IMR-90 (cell line): ENCODE results near the gene TAF11. TPM values are rescaled to one million over a fixed set of nuclear protein-coding genes. Genes with fewer than 3 reads are reported as not detected.

ENCODE experiments used
- ATAC-seq: fragments of 200-7000 bp; cut with Tn5 transposase; 2 replicates; pipeline ENCODE4 v1.9.1; 2020; ENCODE audit warnings: low read depth, mild to moderate bottlenecking, moderate library complexity
- BruUV-seq: library from RNA; stranded (reverse); fragments of 400-500 nt; replicated peaks from 2 replicates; lab custom pipeline; 2021; lab: Mats Ljungman, UMichigan
- CTCF ChIA-PET: fragments of 300-600 bp; formaldehyde crosslinking; extraction: SDS; loops from one replicate; lab custom pipeline; 2021; ENCODE audit warnings: antibody characterized with exemption; lab: Yijun Ruan, JAX
- POLR2A ChIA-PET: fragments of 300-600 bp; sonication (Branson Sonifier 250); formaldehyde crosslinking; loops from one replicate; lab custom pipeline; 2022; ENCODE audit warnings: antibody characterized with exemption; ENCODE audit not compliant: unreplicated experiment; lab: Charles Lee
- DNase-seq: peaks from one replicate; pipeline ENCODE4 v3.0.0; 2013
- H2AFZ ChIP-seq: replicated peaks from 2 replicates; pipeline ENCODE3; 2013; ENCODE audit warnings: low read length, mild to moderate bottlenecking; ENCODE audit not compliant: poor library complexity
- H2AK5ac ChIP-seq: 2 replicates; pipeline ENCODE4 v1.6.1; 2013; ENCODE audit warnings: low read depth, low read length, inconsistent platforms
- H2AK9ac ChIP-seq: replicated peaks from 2 replicates; pipeline ENCODE3; 2013; ENCODE audit warnings: mild to moderate bottlenecking, low read depth, low read length, moderate library complexity; ENCODE audit not compliant: poor library complexity
- H2BK120ac ChIP-seq: 2 replicates; pipeline ENCODE4 v1.6.1; 2013; ENCODE audit warnings: low read depth, low read length, inconsistent platforms
- H2BK15ac ChIP-seq: 3 replicates; pipeline ENCODE4 v1.6.1; 2013; ENCODE audit warnings: low read depth, low read length, inconsistent platforms
- H2BK20ac ChIP-seq: 2 replicates; pipeline ENCODE4 v1.6.1; 2013; ENCODE audit warnings: low read depth, mild to moderate bottlenecking, inconsistent platforms, low read length, moderate library complexity
- H2BK5ac ChIP-seq: 2 replicates; pipeline ENCODE4 v1.6.1; 2013; ENCODE audit warnings: mild to moderate bottlenecking, low read depth, low read length, inconsistent platforms; ENCODE audit not compliant: poor library complexity, severe bottlenecking
- H3K14ac ChIP-seq: replicated peaks from 2 replicates; pipeline ENCODE4 v1.6.1; 2013; ENCODE audit warnings: low read depth, low read length, inconsistent platforms
- H3K18ac ChIP-seq: 2 replicates; pipeline ENCODE4 v1.6.1; 2013; ENCODE audit warnings: low read depth, low read length, control low read depth
- H3K23ac ChIP-seq: 2 replicates; pipeline ENCODE4 v1.6.1; 2013; ENCODE audit warnings: low read depth, low read length, inconsistent platforms
- H3K27ac ChIP-seq: 2 replicates; pipeline ENCODE4 v1.5.1; 2013; ENCODE audit warnings: mild to moderate bottlenecking, control low read depth, low read length; ENCODE audit not compliant: insufficient read depth
- H3K27me3 ChIP-seq: 2 replicates; pipeline ENCODE4 v1.6.1; 2013; ENCODE audit warnings: low read length; ENCODE audit not compliant: control insufficient read depth, insufficient read depth
- H3K36me3 ChIP-seq: 2 replicates; pipeline ENCODE4 v1.6.1; 2013; ENCODE audit warnings: low read length, mixed read lengths; ENCODE audit not compliant: control insufficient read depth, insufficient read depth
- H3K4ac ChIP-seq: 2 replicates; pipeline ENCODE4 v1.6.1; 2013; ENCODE audit warnings: low read depth, low read length, inconsistent platforms
- H3K4me1 ChIP-seq: 2 replicates; pipeline ENCODE4 v1.6.1; 2013; ENCODE audit warnings: low read length, mixed read lengths; ENCODE audit not compliant: control insufficient read depth, insufficient read depth
- H3K4me2 ChIP-seq: 2 replicates; pipeline ENCODE4 v1.6.1; 2013; ENCODE audit warnings: low read depth, mild to moderate bottlenecking, control low read depth, low read length, moderate library complexity
- H3K4me3 ChIP-seq: 2 replicates; pipeline ENCODE4 v1.5.1; 2013; ENCODE audit warnings: low read depth, mild to moderate bottlenecking, control low read depth, low read length, moderate library complexity; ENCODE audit not compliant: insufficient read depth
- H3K56ac ChIP-seq: 2 replicates; pipeline ENCODE4 v1.6.1; 2013; ENCODE audit warnings: low read length, inconsistent platforms; ENCODE audit not compliant: insufficient read depth; ENCODE audit errors: extremely low read depth
- H3K79me1 ChIP-seq, 2 experiments: 2 replicates each; pipeline ENCODE4 v1.6.1; 2013; ENCODE audit warnings: low read length in 2 of 2, inconsistent platforms in 1 of 2, low read depth in 1 of 2
- H3K9ac ChIP-seq: 2 replicates; pipeline ENCODE4 v1.6.1; 2013; ENCODE audit warnings: low read depth, low read length, control low read depth
- H3K9me1 ChIP-seq: 2 replicates; pipeline ENCODE4 v1.6.1; 2013; ENCODE audit warnings: low read length, inconsistent platforms; ENCODE audit not compliant: insufficient read depth
- H3K9me3 ChIP-seq: 2 replicates; pipeline ENCODE4 v1.6.1; 2013; ENCODE audit warnings: low read length; ENCODE audit not compliant: control insufficient read depth, insufficient read depth
- H4K20me1 ChIP-seq: 2 replicates; pipeline ENCODE4 v1.6.1; 2013; ENCODE audit warnings: low read length, inconsistent platforms; ENCODE audit not compliant: insufficient read depth
- H4K5ac ChIP-seq: 2 replicates; pipeline ENCODE4 v1.6.1; 2013; ENCODE audit warnings: mild to moderate bottlenecking, low read depth, low read length, control low read depth
- H4K8ac ChIP-seq, 2 experiments: 2 replicates each; pipeline ENCODE4 v1.6.1; 2013; ENCODE audit warnings: low read depth in 2 of 2, low read length in 2 of 2, control low read depth in 1 of 2, inconsistent platforms in 1 of 2
- H4K91ac ChIP-seq: 2 replicates; pipeline ENCODE4 v1.6.1; 2013; ENCODE audit warnings: low read depth, low read length, inconsistent platforms; ENCODE audit not compliant: insufficient read depth
- CHD1 ChIP-seq: IDR thresholded peaks from 2 replicates; pipeline ENCODE4 v1.6.1; 2012; ENCODE audit warnings: low read depth, low read length, improper control_type of control experiment
- MAFK ChIP-seq: IDR thresholded peaks from 2 replicates; pipeline ENCODE4 v1.6.1; 2012; ENCODE audit warnings: low read depth, low read length, improper control_type of control experiment
- MAZ ChIP-seq: IDR thresholded peaks from 2 replicates; pipeline ENCODE4 v1.6.1; 2012; ENCODE audit warnings: low read depth, mild to moderate bottlenecking, low read length, improper control_type of control experiment, moderate library complexity, borderline replicate concordance
- MXI1 ChIP-seq: IDR thresholded peaks from 2 replicates; pipeline ENCODE4 v1.6.1; 2012; ENCODE audit warnings: low read depth, mild to moderate bottlenecking, low read length, moderate library complexity, borderline replicate concordance
- NFE2L2 ChIP-seq: fragments of 150-350 bp; IDR thresholded peaks from 2 replicates; pipeline ENCODE4 v1.6.1; 2016; ENCODE audit warnings: low read depth, mild to moderate bottlenecking, low read length
- RCOR1 ChIP-seq: IDR thresholded peaks from 2 replicates; pipeline ENCODE4 v1.6.1; 2012; ENCODE audit warnings: mild to moderate bottlenecking, low read length, improper control_type of control experiment; ENCODE audit not compliant: insufficient replicate concordance
- SMC3 ChIP-seq: fragments of 150-350 bp; IDR thresholded peaks from 2 replicates; pipeline ENCODE4 v1.6.1; 2016; ENCODE audit warnings: low read depth, mild to moderate bottlenecking, antibody characterized with exemption, low read length, moderate library complexity
- USF2 ChIP-seq: fragments of 150-350 bp; IDR thresholded peaks from 2 replicates; pipeline ENCODE4 v1.6.1; 2017; ENCODE audit warnings: mild to moderate bottlenecking, antibody characterized with exemption, low read length, low read depth
- WGBS, 2 experiments: methylation state at CpG; one replicate each; pipeline versions ENCODE4 v1.1.5 to v1.1.7; 2013; ENCODE audit warnings: missing lambda C conversion rate in 2 of 2; ENCODE audit not compliant: insufficient read length in 1 of 2; ENCODE audit errors: extremely low coverage in 2 of 2; 5-methylcytosine and 5-hydroxymethylcytosine counted together
- dilution Hi-C: fragments of 300-500 bp; cut with HindIII; formaldehyde crosslinking; loops from one replicate; pipeline ENCODE4 v1.14.3; 2018; ENCODE audit warnings: low sequenced_read_pairs; ENCODE audit not compliant: unreplicated experiment
- in situ Hi-C: fragments of 300-500 bp; cut with MboI; formaldehyde crosslinking; loops from 3 replicates; pipeline ENCODE4 v1.14.3; 2019; ENCODE audit warnings: low sequenced_read_pairs, inconsistent platforms, mixed read lengths
- intact Hi-C: fragments of 100-400 bp; cut with micrococcal nuclease; formaldehyde crosslinking; loops from 2 replicates; pipeline ENCODE4 v1.10.0; 2022
- polyA plus RNA-seq, 3 experiments: library from polyadenylated mRNA; depleted of rRNA; stranded (reverse); fragments of >200 nt; gene quantifications; 2 replicates each; pipeline ENCODE4 v1.2.3, GENCODE V29; 2012; ENCODE audit warnings: low replicate concordance in 1 of 3
- total RNA-seq: library from RNA; depleted of rRNA; stranded (reverse); fragments of >200 nt; gene quantifications from 2 replicates; pipeline ENCODE4 v1.2.3, GENCODE V29; 2012

TAF11 gene
- total and polyA plus RNA-seq, 2 of the 4 experiments (the other 2 are of a cell fraction) = 12.7 to 23.3 TPM

- H2AFZ ChIP-seq = no peak overlapping the region
- DNase-seq (no peak), ATAC-seq (no peak)
- dilution Hi-C loops (no loop called here), intact Hi-C loops (no loop called here), in situ Hi-C loops (no loop called here)
- peaks cover 14% of the 10 kb centered on the region; the same call in 1 of the 2 replicates for H3K9me1 ChIP-seq
- H3K36me3 ChIP-seq = no peaks in the 10 kb centered on the region
- BruUV-seq = no TSS peak
- peaks cover 12% of the 10 kb centered on the region in 2 experiments; a peak in 3 of 4 replicates for H3K79me1 ChIP-seq
- H3K27me3 ChIP-seq = no peaks in the 10 kb centered on the region
- H4K91ac ChIP-seq = no peak overlapping the region
- no peak overlapping the region for H2BK20ac ChIP-seq
- no peak overlapping the region for H3K18ac ChIP-seq
- no peak overlapping the region for H2BK120ac ChIP-seq
- H2BK15ac ChIP-seq = no peak overlapping the region
- no peaks in the 10 kb centered on the region for H3K9me3 ChIP-seq
- no peak overlapping the region for H3K27ac ChIP-seq
- H3K4ac ChIP-seq = no peak overlapping the region
- no peak overlapping the region for H4K5ac ChIP-seq
- H2AK5ac ChIP-seq = no peak overlapping the region
- WGBS, 2 experiments = no CpG with 5 or more reads among the region's 1 CpG
- peaks cover 24% of the 10 kb centered on the region; the same call in 1 of the 2 replicates for H4K20me1 ChIP-seq
- H3K4me1 ChIP-seq = no peaks in the 10 kb centered on the region; the same call in 1 of the 2 replicates
- no peak overlapping the region for H4K8ac ChIP-seq
- H3K14ac ChIP-seq = no peak overlapping the region
- H2AK9ac ChIP-seq = no peak overlapping the region
- H3K9ac ChIP-seq = no peak overlapping the region
- TF ChIP-seq MAZ (no peak), NFE2L2 (no peak), MAFK (no peak), RCOR1 (no peak), CHD1 (no peak), MXI1 (no peak), USF2 (no peak), SMC3 (no peak)
- ChIA-PET POLR2A (no interaction called here), CTCF (no interaction called here)
- no peak overlapping the region for H3K23ac ChIP-seq
- no peak overlapping the region for H2BK5ac ChIP-seq
- no peak overlapping the region for H3K56ac ChIP-seq
- no peak overlapping the region for H3K4me2 ChIP-seq
- H3K4me3 ChIP-seq = no peak overlapping the region
Observed at GRCh38 chr6:34928695-34929094, 40.9 kb upstream of the TAF11 start.
